ENCODE results near the gene E2F2. TPM values are rescaled to one million over a fixed set of nuclear protein-coding genes. Genes with fewer than 3 reads are reported as not detected.
A peak's percentile ranks its signal among the peaks of the same experiment; 100 is the strongest.

The E2F2 gene
- total and polyA plus RNA-seq, 2 of the 13 experiments (the other 11 are each of a cell fraction or from before 2014, with no cell fraction given) = 0.65 to 6.6 TPM

DNA sequence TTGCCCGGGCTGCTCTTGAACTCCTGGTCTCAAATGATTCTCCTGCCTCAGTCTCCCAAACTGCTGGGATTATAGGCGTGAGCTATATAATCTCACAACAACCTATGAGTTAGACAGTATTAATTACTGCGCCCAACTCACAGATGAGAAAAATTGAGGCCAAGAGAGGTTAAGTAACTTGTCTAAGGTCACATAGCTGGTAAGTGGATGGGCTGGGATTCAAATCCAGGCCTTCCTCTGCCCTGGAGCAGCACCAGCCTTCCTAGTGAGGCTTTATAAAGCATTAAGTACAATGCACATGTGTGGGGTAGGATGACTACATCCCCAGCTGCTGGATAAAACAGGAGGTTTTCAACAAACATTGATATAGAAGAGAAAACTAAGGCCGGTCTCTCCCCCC, 15.1 kb downstream of the E2F2 start (continued):
- TF ChIP-seq, protein P1, sequence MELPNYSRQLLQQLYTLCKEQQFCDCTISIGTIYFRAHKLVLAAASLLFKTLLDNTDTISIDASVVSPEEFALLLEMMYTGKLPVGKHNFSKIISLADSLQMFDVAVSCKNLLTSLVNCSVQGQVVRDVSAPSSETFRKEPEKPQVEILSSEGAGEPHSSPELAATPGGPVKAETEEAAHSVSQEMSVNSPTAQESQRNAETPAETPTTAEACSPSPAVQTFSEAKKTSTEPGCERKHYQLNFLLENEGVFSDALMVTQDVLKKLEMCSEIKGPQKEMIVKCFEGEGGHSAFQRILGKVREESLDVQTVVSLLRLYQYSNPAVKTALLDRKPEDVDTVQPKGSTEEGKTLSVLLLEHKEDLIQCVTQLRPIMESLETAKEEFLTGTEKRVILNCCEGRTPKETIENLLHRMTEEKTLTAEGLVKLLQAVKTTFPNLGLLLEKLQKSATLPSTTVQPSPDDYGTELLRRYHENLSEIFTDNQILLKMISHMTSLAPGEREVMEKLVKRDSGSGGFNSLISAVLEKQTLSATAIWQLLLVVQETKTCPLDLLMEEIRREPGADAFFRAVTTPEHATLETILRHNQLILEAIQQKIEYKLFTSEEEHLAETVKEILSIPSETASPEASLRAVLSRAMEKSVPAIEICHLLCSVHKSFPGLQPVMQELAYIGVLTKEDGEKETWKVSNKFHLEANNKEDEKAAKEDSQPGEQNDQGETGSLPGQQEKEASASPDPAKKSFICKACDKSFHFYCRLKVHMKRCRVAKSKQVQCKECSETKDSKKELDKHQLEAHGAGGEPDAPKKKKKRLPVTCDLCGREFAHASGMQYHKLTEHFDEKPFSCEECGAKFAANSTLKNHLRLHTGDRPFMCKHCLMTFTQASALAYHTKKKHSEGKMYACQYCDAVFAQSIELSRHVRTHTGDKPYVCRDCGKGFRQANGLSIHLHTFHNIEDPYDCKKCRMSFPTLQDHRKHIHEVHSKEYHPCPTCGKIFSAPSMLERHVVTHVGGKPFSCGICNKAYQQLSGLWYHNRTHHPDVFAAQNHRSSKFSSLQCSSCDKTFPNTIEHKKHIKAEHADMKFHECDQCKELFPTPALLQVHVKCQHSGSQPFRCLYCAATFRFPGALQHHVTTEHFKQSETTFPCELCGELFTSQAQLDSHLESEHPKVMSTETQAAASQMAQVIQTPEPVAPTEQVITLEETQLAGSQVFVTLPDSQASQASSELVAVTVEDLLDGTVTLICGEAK (IDR thresholded peaks at IDR 0.05) = no peak
- TF ChIP-seq, protein P1 (CRISPR knock-in tag; IDR thresholded peaks at IDR 0.05) = no peak
- peak; percentile 64 for TF ChIP-seq ZNF629 (CRISPR knock-in tag; conservative IDR thresholded peaks at IDR 0.05)

- Histone ChIP-seq H3K27me3 (ENCODE audit: control insufficient read depth in 1 of 2, insufficient read depth in 2 of 2, low read length in 2 of 2) (no peaks in the 10 kb centered on the region), H4K20me1 (ENCODE audit: insufficient read depth, low read length) (no peaks in the 10 kb centered on the region), H3K4me3 (replicated peaks in 1 of 3; ENCODE audit: insufficient read depth in 1 of 3, low read depth in 2 of 3, low read length in 3 of 3) (no peak overlapping the region), H2AFZ (ENCODE audit: low read length) (no peak overlapping the region), H3K4me2 (ENCODE audit: low read depth, low read length) (no peak overlapping the region), H3K4me1 (ENCODE audit: insufficient read depth, low read length) (no peaks in the 10 kb centered on the region), H3K27ac (ENCODE audit: extremely low read length, insufficient read depth, low read length) (no peak overlapping the region), H3K79me2 (ENCODE audit: insufficient read depth, low read length) (no peaks in the 10 kb centered on the region), H3K9ac (ENCODE audit: insufficient read depth, low read depth, low read length) (no peak overlapping the region), H3K9me3 (ENCODE audit: low read length) (no peaks in the 10 kb centered on the region), H3K36me3 (replicated peaks in 1 of 2; ENCODE audit: control insufficient read depth in 1 of 2, insufficient read depth in 2 of 2, low read length in 2 of 2) (peaks cover 4 to 47% of the 10 kb centered on the region in 2 experiments; a peak in 4 of 5 replicates)
- CTCF ChIA-PET (ENCODE audit: low intra/inter-chr PET ratio, low total read pairs) = no interaction called here
- DNase-seq (ENCODE audit: low spot score) (no peak), FAIRE-seq (no peak), ATAC-seq (no peak)
- 98% methylated on average over 3 of the region's 3 CpGs for WGBS (ENCODE audit: low lambda C conversion rate)
- BruUV-seq (replicated peaks) = no TSS peak
- TF ChIP-seq BATF2 (CRISPR knock-in tag; IDR thresholded peaks at IDR 0.05) = no peak
- TF ChIP-seq ZNF768 (CRISPR knock-in tag; IDR thresholded peaks at IDR 0.05) = peak; percentile 97
- POLR2A ChIA-PET = no interaction called here
- in situ Hi-C loops (cut with HindIII; ENCODE audit: extremely low pct_ligation_motif_present, low pct_unique_long_range_greater_than_20kb) (no loop called here), intact Hi-C loops (cut with micrococcal nuclease; ENCODE audit: unreplicated experiment) (no loop called here)
Observed at GRCh38 chr1:23514111-23514679, 16.8 kb downstream of the E2F2 start.

Data from HepG2 (cell line).